SK-N-SH (cell line): ENCODE measurements around the gene CBR1. TPM values are rescaled to one million over a fixed set of nuclear protein-coding genes. Genes with fewer than 3 reads are reported as not detected.

ENCODE experiments used
- CTCF ChIA-PET: fragments of 300-600, 350-600 bp; formaldehyde crosslinking; extraction: SDS; loops from one replicate; lab custom pipeline; 2021; lab: Yijun Ruan, JAX
- POLR2A ChIA-PET: fragments of 350-600 bp; sonication (Branson Sonifier 250); formaldehyde crosslinking; extraction: SDS; loops from one replicate; lab custom pipeline; 2020; ENCODE audit warnings: antibody characterized with exemption, inconsistent platforms; lab: Yijun Ruan, JAX
- DNase-seq: peaks from one replicate; pipeline ENCODE4 v3.0.0; 2012
- H2AFZ ChIP-seq: fragments of 200-600 bp; sonication (generic); 2 replicates; pipeline ENCODE4 v1.8.1; 2016; ENCODE audit warnings: antibody characterized with exemption, mild to moderate bottlenecking, low read depth
- H3F3A ChIP-seq: fragments of 200-600 bp; sonication (generic); replicated peaks from 2 replicates; pipeline ENCODE3; 2016; ENCODE audit warnings: antibody characterized with exemption, mild to moderate bottlenecking; ENCODE audit not compliant: insufficient read depth
- H3K27ac ChIP-seq, 2 experiments: fragments of 200-500 bp in 1 of 2; fragments of 200-600 bp in 1 of 2; sonication (Bioruptor generic) in 1 of 2; sonication (generic), shearing (Covaris generic) in 1 of 2; 2 replicates each; pipeline versions ENCODE4 v1.5.1 to v1.6.1; 2014 to 2016; ENCODE audit warnings: low read depth in 2 of 2, inconsistent platforms in 1 of 2, low read length in 1 of 2, mild to moderate bottlenecking in 1 of 2, mixed read lengths in 1 of 2
- H3K27me3 ChIP-seq: fragments of 200-600 bp; sonication (generic), shearing (Covaris generic); 2 replicates; pipeline ENCODE4 v1.6.1; 2016; ENCODE audit warnings: mixed run types; ENCODE audit not compliant: insufficient read depth
- H3K36me3 ChIP-seq, 2 experiments: fragments of 200-500 bp in 1 of 2; fragments of 200-600 bp in 1 of 2; sonication (Bioruptor generic) in 1 of 2; sonication (generic) in 1 of 2; replicated peaks in 1 of 2; 2 replicates each; pipeline versions ENCODE3 to v1.5.1; 2014 to 2016; ENCODE audit warnings: low read length in 1 of 2, mild to moderate bottlenecking in 1 of 2; ENCODE audit not compliant: insufficient read depth in 2 of 2, control insufficient read depth in 1 of 2
- H3K4me1 ChIP-seq, 2 experiments: fragments of 200-500 bp in 1 of 2; fragments of 200-600 bp in 1 of 2; sonication (Bioruptor generic) in 1 of 2; sonication (generic), shearing (Covaris generic) in 1 of 2; 2 replicates each; pipeline versions ENCODE4 v1.5.1 to v1.6.1; 2014 to 2016; ENCODE audit warnings: low read depth in 1 of 2, low read length in 1 of 2, mixed run types in 1 of 2; ENCODE audit not compliant: insufficient read depth in 2 of 2, control insufficient read depth in 1 of 2
- H3K4me2 ChIP-seq: fragments of 200-600 bp; sonication (generic), shearing (Covaris generic); 2 replicates; pipeline ENCODE4 v1.6.1; 2017; ENCODE audit warnings: mixed run types
- H3K4me3 ChIP-seq, 2 experiments: fragments of 200-500 bp in 1 of 2; fragments of 200-600 bp in 1 of 2; sonication (Bioruptor generic) in 1 of 2; sonication (generic), shearing (Covaris generic) in 1 of 2; 2 replicates each; pipeline versions ENCODE4 v1.5.1 to v1.8.1; 2014 to 2016; ENCODE audit warnings: low read depth in 2 of 2, inconsistent platforms in 1 of 2, low read length in 1 of 2, mild to moderate bottlenecking in 1 of 2, mixed read lengths in 1 of 2, moderate library complexity in 1 of 2
- H3K79me2 ChIP-seq: fragments of 200-600 bp; sonication (generic); 2 replicates; pipeline ENCODE4 v1.8.1; 2017; ENCODE audit warnings: mild to moderate bottlenecking; ENCODE audit not compliant: insufficient read depth
- H3K9ac ChIP-seq: fragments of 200-600 bp; sonication (generic); 2 replicates; pipeline ENCODE4 v1.6.1; 2017; ENCODE audit warnings: mixed run types
- H3K9me2 ChIP-seq: fragments of 200-600 bp; sonication (generic); 2 replicates; pipeline ENCODE4 v1.6.1; 2017; ENCODE audit warnings: mixed run types
- H3K9me3 ChIP-seq: fragments of 200-600 bp; sonication (generic); 2 replicates; pipeline ENCODE4 v1.6.1; 2017; ENCODE audit warnings: mixed run types, mild to moderate bottlenecking, moderate library complexity
- H4K20me1 ChIP-seq: fragments of 200-600 bp; sonication (generic); 2 replicates; pipeline ENCODE4 v1.6.1; 2017; ENCODE audit warnings: mild to moderate bottlenecking, mixed run types; ENCODE audit not compliant: insufficient read depth
- FOXJ3 ChIP-seq: sonication (generic); formaldehyde crosslinking; IDR thresholded peaks from 2 replicates; pipeline ENCODE4 v1.5.1; 2020; ENCODE audit warnings: mild to moderate bottlenecking, missing genetic modification reagents
- IRF3 ChIP-seq: fragments of 150-350 bp; IDR thresholded peaks from 2 replicates; pipeline ENCODE4 v1.6.1; 2016; ENCODE audit warnings: mild to moderate bottlenecking, low read depth, low read length
- JUND ChIP-seq: IDR thresholded peaks from 2 replicates; pipeline ENCODE4 v1.4.0; 2012
- MEF2A ChIP-seq: IDR thresholded peaks from 2 replicates; pipeline ENCODE4 v1.4.0; 2012; ENCODE audit warnings: low read depth, borderline replicate concordance
- NRF1 ChIP-seq: IDR thresholded peaks from 2 replicates; pipeline ENCODE4 v1.6.1; 2012; ENCODE audit warnings: low read depth, mild to moderate bottlenecking, low read length
- PBX3 ChIP-seq: IDR thresholded peaks from 2 replicates; pipeline ENCODE4; 2012
- RFX5 ChIP-seq: IDR thresholded peaks from 2 replicates; pipeline ENCODE4 v1.6.1; 2012; ENCODE audit warnings: mild to moderate bottlenecking, improper control_type of control experiment, low read length
- WGBS: methylation state at CpG from one replicate; pipeline ENCODE4 v1.1.6; 2017; ENCODE audit warnings: low lambda C conversion rate; 5-methylcytosine and 5-hydroxymethylcytosine counted together
- polyA plus RNA-seq, 3 experiments: library from polyadenylated mRNA; depleted of rRNA; stranded (reverse); fragments of >200 nt; gene quantifications; 2 replicates each; pipeline ENCODE4 v1.2.3, GENCODE V29; 2012
- TF ChIP-seq, protein P1 (sequence below): IDR thresholded peaks from 2 replicates; pipeline ENCODE4 v1.4.0; 2012; ENCODE audit warnings: low read depth, borderline replicate concordance

The CBR1 gene
- polyA plus RNA-seq, 1 of the 3 experiments (the other 2 are of a cell fraction): 136 TPM

GRCh38 chr21:36105327-36105842 lies 35.6 kb downstream of the CBR1 start:
- TF ChIP-seq PBX3: no peak
- no peak for TF ChIP-seq NRF1
- no peak for TF ChIP-seq RFX5
- no peak for TF ChIP-seq MEF2A
- TF ChIP-seq, protein P1, sequence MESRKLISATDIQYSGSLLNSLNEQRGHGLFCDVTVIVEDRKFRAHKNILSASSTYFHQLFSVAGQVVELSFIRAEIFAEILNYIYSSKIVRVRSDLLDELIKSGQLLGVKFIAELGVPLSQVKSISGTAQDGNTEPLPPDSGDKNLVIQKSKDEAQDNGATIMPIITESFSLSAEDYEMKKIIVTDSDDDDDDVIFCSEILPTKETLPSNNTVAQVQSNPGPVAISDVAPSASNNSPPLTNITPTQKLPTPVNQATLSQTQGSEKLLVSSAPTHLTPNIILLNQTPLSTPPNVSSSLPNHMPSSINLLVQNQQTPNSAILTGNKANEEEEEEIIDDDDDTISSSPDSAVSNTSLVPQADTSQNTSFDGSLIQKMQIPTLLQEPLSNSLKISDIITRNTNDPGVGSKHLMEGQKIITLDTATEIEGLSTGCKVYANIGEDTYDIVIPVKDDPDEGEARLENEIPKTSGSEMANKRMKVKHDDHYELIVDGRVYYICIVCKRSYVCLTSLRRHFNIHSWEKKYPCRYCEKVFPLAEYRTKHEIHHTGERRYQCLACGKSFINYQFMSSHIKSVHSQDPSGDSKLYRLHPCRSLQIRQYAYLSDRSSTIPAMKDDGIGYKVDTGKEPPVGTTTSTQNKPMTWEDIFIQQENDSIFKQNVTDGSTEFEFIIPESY: no peak
- no peak for TF ChIP-seq IRF3
- TF ChIP-seq FOXJ3 (CRISPR knock-in tag): no peak
- CTCF ChIA-PET: interaction anchor here (0.7 to 1.3 kb wide), 9 partner anchors 9 to 77 kb away, joined by 3 to 5 read pairs (median 3); no protein-coding TSS in a partner anchor
- Histone ChIP-seq H3K27ac (no peak overlapping the region), H3K9me2 (no peaks in the 10 kb centered on the region), H3K9me3 (no peaks in the 10 kb centered on the region), H3F3A (no peaks in the 10 kb centered on the region), H3K36me3 (no peaks in the 10 kb centered on the region), H3K9ac (no peak overlapping the region), H3K4me3 (no peak overlapping the region), H3K27me3 (no peaks in the 10 kb centered on the region; the same call in 1 of the 2 replicates), H2AFZ (no peak overlapping the region), H3K4me2 (no peak overlapping the region), H3K79me2 (no peaks in the 10 kb centered on the region), H3K4me1 (no peaks in the 10 kb centered on the region), H4K20me1 (no peaks in the 10 kb centered on the region)
- no peak for DNase-seq
- POLR2A ChIA-PET: no interaction called here
- WGBS: 92% methylated on average over 4 of the region's 4 CpGs

GRCh38 chr21:36109868-36110267 lies 40.0 kb downstream of the CBR1 start:
- ChIA-PET CTCF (interaction anchor here (0.9 to 7.0 kb wide), 2 partner anchors 15 to 75 kb away, joined by 3 to 56 read pairs; no protein-coding TSS in a partner anchor), POLR2A (no interaction called here)
- H3K4me2 ChIP-seq: no peak overlapping the region
- H2AFZ ChIP-seq: no peak overlapping the region
- no peaks in the 10 kb centered on the region for H3K79me2 ChIP-seq
- no peaks in the 10 kb centered on the region for H3K9me3 ChIP-seq
- no peak for TF ChIP-seq JUND
- H3K4me3 ChIP-seq: no peak overlapping the region
- no peaks in the 10 kb centered on the region for H4K20me1 ChIP-seq
- no peaks in the 10 kb centered on the region for H3F3A ChIP-seq
- 89% methylated on average over 10 of the region's 10 CpGs for WGBS
- H3K4me1 ChIP-seq: peaks cover 0 to 5% of the 10 kb centered on the region in 2 experiments; a peak in 1 of 4 replicates
- no peaks in the 10 kb centered on the region; the same call in 1 of the 2 replicates for H3K27me3 ChIP-seq
- no peaks in the 10 kb centered on the region for H3K36me3 ChIP-seq
- no peaks in the 10 kb centered on the region for H3K9me2 ChIP-seq
- H3K27ac ChIP-seq: no peak overlapping the region
- DNase-seq: no peak
- no peak overlapping the region for H3K9ac ChIP-seq
